ENCODE data around the gene IRF9.

The IRF9 gene, protein sequence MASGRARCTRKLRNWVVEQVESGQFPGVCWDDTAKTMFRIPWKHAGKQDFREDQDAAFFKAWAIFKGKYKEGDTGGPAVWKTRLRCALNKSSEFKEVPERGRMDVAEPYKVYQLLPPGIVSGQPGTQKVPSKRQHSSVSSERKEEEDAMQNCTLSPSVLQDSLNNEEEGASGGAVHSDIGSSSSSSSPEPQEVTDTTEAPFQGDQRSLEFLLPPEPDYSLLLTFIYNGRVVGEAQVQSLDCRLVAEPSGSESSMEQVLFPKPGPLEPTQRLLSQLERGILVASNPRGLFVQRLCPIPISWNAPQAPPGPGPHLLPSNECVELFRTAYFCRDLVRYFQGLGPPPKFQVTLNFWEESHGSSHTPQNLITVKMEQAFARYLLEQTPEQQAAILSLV

DNA sequence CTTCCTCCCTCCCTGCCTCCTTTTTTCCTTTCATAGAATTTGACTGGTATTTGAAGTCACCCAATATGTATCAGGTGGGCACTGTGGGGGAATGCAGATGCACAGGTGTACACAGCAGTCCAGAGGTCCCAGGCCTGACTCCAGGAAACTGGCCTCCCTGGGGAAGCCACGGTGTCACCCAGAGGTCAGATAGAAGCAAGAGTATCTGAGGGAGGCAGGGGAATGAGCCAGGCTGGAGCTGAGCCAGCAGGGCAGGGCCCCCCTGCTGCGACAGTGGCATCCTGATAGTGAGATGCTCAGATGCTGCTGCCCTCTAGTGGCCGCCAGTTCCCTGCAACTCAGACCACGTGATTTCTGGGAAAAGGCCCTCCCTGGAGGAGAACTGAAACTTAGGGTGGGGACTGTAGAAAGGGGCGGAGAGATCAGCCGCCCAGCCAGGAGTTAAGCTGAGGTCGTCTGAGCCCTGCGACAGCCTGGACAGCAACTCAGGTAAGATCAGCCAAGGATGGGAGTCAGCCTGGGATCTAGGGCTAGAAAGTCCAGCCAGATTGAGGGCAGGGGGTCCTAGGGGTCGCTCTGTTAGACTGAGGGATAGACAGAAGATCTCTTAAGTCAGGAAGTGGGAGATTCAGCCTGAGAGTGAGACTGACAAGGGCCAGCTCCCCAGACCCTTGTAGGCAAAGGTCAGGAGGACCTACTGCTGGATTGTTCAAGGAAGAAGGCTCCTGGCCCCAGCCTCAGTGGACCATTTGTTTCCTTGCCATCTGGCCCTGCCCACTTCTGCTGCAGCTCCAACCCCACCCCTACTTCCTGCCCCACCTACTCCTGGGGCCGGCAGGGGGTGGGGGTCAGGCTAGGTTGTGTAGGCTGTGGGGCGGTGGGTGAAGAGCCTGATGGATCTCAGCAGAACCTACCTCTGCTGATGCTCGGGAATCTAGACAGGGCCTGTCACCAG, at the start of gene IRF9:
TSS of gene IRF9 (plus strand) at position 416 of the 955 bp plus-strand sequence. CDS start 880 bp downstream, outside the sequence.
- peak within 1 kb of the TSS; percentile 97 for H3K4me3 Mint-ChIP-seq
- H3K9me3 Mint-ChIP-seq = no peaks in the 10 kb centered on the region
- peak within 1 kb of the TSS; percentile 100 for H3K27ac Mint-ChIP-seq
- peaks cover 51% of the 10 kb centered on the region for H3K4me1 Mint-ChIP-seq (ENCODE audit: low read depth)
- H3K27me3 Mint-ChIP-seq = no peaks in the 10 kb centered on the region
- H3K36me3 Mint-ChIP-seq (ENCODE audit: low read depth) = peaks cover 80% of the 10 kb centered on the region

DNA sequence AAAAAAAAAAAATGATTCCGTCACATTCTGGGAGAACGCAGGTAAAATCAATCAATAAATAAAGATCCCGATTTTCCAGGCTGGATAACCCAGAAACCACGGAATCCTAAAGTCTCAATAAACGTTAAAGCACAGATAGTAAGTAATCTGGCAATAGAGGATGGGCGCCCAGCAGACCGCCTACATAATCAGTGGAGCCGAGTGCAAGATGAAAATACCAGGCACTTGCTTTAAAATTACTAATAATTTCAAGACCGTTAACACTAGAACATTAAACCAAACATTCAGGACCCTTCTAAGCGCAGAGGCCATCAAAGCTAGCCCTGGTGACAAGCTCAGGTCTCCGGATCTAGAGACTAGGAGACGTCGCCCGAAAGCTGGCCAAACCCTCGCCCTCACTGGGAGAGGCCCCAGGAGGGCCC, 47.7 kb upstream of the IRF9 start:
- H3K4me3 Mint-ChIP-seq = peak overlapping the region; percentile 98
- no peaks in the 10 kb centered on the region for H3K9me3 Mint-ChIP-seq
- H3K27ac Mint-ChIP-seq = peak overlapping the region; percentile 100
- peaks cover 42% of the 10 kb centered on the region for H3K4me1 Mint-ChIP-seq (ENCODE audit: low read depth)
- H3K36me3 Mint-ChIP-seq (ENCODE audit: low read depth) = peaks cover 7% of the 10 kb centered on the region
- no peaks in the 10 kb centered on the region for H3K27me3 Mint-ChIP-seq

DNA sequence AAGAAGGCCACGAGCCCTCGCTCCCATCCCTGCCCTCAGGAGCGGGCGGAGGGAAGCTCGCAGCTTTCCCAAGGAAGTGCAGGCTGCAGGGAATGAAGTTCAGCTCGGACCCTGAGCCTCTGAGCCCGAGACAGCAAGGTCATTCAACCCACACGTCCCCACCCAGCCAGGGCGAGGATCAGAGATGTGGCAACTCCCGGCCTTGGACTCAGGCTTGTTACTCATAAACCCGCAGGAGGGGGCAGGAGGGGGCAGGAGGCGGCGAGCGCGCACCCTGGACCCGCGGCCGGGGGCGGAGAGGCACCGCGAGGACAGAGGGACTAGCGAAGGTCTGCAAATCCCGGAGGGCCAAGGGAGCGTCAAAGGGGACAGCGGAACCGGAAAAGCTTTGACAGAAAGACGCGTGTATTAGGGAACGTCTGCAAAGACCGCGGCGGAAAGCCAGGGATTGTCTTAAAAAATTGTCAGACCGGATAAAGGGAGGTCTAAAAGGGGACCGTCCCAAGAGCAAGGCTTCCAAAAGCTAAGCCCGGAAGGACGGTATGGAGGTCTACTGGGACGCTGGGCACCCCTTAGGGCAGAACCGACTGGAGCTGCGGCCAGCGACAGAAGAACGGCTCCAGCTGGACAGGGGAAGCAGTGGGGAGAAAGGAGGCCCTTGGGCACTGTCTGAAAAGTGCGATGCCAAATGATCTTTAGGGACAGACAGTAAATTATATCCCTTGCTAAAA, 47.1 kb upstream of the IRF9 start:
- peaks cover 13% of the 10 kb centered on the region for H3K36me3 Mint-ChIP-seq (ENCODE audit: low read depth)
- H3K27me3 Mint-ChIP-seq = no peaks in the 10 kb centered on the region
- H3K4me1 Mint-ChIP-seq (ENCODE audit: low read depth) = peaks cover 36% of the 10 kb centered on the region
- H3K27ac Mint-ChIP-seq = peak overlapping the region; percentile 100
- no peaks in the 10 kb centered on the region for H3K9me3 Mint-ChIP-seq
- peak overlapping the region; percentile 98 for H3K4me3 Mint-ChIP-seq

DNA sequence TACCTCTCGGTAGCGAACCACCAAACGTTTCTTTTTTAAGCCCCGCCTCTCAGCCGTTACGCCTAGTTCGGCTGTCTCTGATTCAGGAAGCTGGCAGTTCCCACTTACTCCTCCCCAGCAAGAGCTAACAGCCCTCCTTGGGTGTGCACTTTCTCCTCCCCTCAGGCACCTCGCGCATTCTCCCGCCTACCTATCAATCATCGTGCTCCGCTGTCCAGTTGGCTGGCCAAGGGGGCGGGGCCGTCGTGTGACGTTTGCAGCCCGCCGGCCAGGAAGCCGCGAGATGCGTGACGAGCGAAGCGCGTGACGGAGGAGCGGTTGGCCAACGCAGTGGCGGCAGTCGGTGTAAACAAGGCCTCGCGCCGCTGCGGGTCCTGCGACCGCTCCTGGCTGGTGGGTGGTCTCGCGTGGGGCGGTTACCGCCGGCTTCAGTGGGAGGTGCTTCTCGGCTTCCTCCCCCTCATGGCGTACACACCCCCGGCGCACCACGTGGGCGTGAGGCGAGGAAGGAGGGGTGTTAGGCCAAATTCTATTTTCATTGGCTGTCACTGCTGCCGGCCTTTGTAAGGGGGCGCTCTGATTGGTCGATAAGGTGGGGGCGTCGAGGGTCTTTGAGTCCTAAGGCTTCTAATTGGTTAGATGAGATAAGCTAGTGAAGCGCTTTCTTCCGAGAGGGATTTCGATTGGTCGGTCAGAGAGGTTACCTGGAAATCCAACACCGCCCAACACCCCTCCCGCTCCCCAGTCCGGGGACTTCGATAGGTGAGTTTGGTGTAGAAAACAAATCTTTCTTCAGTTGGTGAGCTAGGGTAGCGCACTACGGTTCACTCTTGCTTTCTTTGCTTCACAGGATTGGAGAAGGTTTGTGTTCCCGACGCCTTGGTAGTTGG, 46.3 kb upstream of the IRF9 start, which contains the start of the genes DCAF11 and NRL:
TSS of gene DCAF11 (plus strand) at position 246 of the 890 bp plus-strand sequence. CDS start 818 bp downstream, outside the sequence.
TSS of gene NRL (minus strand) at position 418 of the 890 bp plus-strand sequence. CDS start 32,101 bp downstream, outside the sequence.
- peak within 1 kb of the TSS; percentile 100 for H3K27ac Mint-ChIP-seq

DNA sequence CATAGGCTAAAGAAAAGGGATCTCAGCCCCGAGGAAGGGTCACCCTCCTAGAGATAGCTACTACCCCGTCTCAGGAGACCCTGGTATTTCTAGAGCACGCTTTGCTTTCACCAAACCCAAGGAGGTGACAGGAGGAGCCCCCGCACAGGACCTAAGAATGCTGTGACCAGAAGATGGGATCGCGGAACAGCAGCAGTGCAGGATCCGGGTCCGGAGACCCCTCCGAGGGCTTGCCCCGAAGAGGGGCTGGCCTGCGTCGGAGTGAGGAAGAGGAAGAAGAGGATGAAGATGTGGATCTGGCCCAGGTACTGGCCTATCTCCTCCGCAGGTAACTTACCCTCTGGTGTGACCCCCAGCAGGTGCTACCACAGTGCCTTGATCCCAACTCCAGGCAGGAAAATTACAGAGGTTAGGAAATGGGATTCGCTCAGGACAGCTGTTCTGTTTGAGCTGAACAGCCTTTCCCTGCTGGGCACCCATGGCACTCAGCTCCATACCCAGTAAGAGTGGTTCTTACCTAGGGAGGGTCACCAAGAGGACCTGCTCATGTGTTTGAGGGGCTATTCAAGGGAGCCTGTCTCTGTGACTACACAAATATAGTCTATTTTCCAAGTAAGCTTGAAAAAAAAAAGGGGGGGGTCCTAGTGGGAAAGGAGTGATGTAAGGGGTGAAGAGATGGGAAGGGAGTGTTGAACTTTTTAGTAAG, 45.5 kb upstream of the IRF9 start:
- H3K9me3 Mint-ChIP-seq = no peaks in the 10 kb centered on the region
- peaks cover 28% of the 10 kb centered on the region for H3K4me1 Mint-ChIP-seq (ENCODE audit: low read depth)
- H3K27ac Mint-ChIP-seq = peak overlapping the region; percentile 100
- peak overlapping the region; percentile 98 for H3K4me3 Mint-ChIP-seq
- no peaks in the 10 kb centered on the region for H3K27me3 Mint-ChIP-seq
- H3K36me3 Mint-ChIP-seq (ENCODE audit: low read depth) = peaks cover 24% of the 10 kb centered on the region

More for the DNA sequence above, 46.3 kb upstream of the IRF9 start, which contains the start of the genes DCAF11 and NRL:
- peaks cover 28% of the 10 kb centered on the region for H3K4me1 Mint-ChIP-seq (ENCODE audit: low read depth)
- peak within 1 kb of the TSS; percentile 98 for H3K4me3 Mint-ChIP-seq
- H3K36me3 Mint-ChIP-seq (ENCODE audit: low read depth) = peaks cover 21% of the 10 kb centered on the region
- H3K27me3 Mint-ChIP-seq = no peaks in the 10 kb centered on the region
- H3K9me3 Mint-ChIP-seq = no peaks in the 10 kb centered on the region

DNA sequence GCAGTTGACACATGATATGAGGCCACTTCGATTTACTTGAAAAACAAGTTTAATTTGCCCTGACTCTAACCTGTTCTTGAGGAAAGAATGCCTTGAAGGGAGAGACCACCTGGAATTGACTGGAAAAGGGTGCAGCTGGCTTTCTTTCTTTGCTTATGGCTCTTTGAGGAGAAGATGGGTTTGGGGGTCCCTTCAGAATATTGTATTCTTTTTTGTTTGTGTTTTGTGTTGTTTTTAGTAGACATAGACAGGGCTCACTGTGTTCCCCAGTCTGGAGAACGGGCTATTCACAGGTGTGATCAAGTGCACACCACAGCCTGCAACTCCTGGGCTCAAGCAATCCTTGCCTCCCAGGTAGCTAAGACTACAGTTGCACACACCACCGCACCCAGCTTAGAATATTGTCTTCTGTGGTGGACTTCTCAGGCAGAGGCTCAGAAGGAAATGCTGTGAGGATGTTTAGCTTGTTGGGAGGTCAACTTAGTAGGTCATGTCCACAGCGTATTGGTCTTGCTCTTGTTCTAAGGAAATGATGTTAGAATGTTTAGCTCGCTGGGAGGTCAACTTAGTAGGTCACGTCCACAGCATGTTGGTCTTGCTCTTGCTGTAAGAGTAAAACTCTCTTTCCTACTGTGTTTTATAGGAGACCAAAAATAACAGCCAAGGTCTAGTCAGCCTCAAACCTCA, 44.8 kb upstream of the IRF9 start:
- no peaks in the 10 kb centered on the region for H3K9me3 Mint-ChIP-seq
- H3K36me3 Mint-ChIP-seq (ENCODE audit: low read depth) = peaks cover 31% of the 10 kb centered on the region
- H3K27me3 Mint-ChIP-seq = no peaks in the 10 kb centered on the region
- no peak overlapping the region for H3K27ac Mint-ChIP-seq
- H3K4me3 Mint-ChIP-seq = peak overlapping the region; percentile 98
- peaks cover 28% of the 10 kb centered on the region for H3K4me1 Mint-ChIP-seq (ENCODE audit: low read depth)

DNA sequence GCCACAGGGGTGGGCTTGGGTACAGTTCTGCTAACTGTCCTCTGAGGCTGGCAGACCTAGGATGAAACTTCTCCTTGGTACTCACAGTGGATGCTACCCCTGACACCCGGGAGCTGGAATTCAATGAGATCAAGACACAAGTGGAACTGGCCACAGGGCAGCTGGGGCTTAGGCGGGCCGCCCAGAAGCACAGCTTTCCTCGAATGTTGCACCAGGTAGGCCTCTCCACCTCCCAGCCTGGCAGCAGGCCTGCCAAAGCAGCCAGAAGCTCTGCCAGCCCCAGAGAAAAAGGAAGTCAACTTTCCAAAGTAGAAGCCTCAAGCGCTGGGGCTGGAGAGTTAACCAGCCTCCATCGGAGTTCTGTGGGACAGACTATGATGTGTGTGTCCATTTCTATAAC, 43.9 kb upstream of the IRF9 start:
- Mint-ChIP-seq H3K27me3 (no peaks in the 10 kb centered on the region), H3K4me3 (no peak overlapping the region)

DNA sequence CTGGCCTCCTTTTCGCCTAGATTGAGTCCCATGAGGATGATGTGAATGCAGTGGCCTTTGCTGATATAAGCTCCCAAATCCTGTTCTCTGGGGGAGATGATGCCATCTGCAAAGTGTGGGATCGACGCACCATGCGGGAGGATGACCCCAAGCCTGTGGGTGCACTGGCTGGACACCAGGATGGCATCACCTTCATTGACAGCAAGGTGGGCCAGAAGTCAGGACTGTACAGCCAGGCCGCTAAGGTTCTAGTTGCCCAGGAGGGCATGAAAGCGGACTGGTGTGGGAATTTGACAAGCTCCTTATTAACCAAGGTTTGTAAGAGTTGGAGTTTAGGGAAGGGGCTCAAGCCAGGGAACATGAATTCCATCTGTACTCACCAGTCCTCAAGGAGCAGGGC, 41.4 kb upstream of the IRF9 start:
- Mint-ChIP-seq H3K4me3 (no peak overlapping the region), H3K4me1 (ENCODE audit: low read depth) (peaks cover 33% of the 10 kb centered on the region), H3K27me3 (no peaks in the 10 kb centered on the region), H3K9me3 (no peaks in the 10 kb centered on the region), H3K36me3 (ENCODE audit: low read depth) (peaks cover 47% of the 10 kb centered on the region), H3K27ac (no peak overlapping the region)

More for the DNA sequence above, 43.9 kb upstream of the IRF9 start:
- Mint-ChIP-seq H3K27ac (no peak overlapping the region), H3K36me3 (ENCODE audit: low read depth) (peaks cover 36% of the 10 kb centered on the region), H3K9me3 (no peaks in the 10 kb centered on the region), H3K4me1 (ENCODE audit: low read depth) (peaks cover 28% of the 10 kb centered on the region)

DNA sequence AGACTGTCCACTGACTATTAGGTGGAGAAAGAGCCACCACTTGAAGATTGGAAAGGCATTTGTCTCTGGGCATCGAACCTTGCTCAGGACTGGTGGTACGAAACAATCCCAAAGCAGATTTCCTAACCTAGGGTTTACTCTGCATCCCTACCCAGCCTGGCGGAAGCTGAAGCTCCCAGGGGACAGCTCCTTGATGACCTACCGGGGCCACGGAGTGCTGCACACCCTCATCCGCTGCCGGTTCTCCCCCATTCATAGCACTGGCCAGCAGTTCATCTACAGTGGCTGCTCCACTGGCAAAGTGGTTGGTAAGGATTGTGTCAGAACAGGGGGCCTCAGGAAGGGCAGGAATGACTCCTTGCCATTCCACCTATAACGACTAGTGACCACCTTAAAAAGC, 39.9 kb upstream of the IRF9 start:
- peaks cover 47% of the 10 kb centered on the region for H3K36me3 Mint-ChIP-seq (ENCODE audit: low read depth)
- H3K4me3 Mint-ChIP-seq = no peak overlapping the region
- H3K4me1 Mint-ChIP-seq (ENCODE audit: low read depth) = peaks cover 18% of the 10 kb centered on the region
- H3K27ac Mint-ChIP-seq = no peak overlapping the region
- H3K9me3 Mint-ChIP-seq = no peaks in the 10 kb centered on the region
- no peaks in the 10 kb centered on the region for H3K27me3 Mint-ChIP-seq

DNA sequence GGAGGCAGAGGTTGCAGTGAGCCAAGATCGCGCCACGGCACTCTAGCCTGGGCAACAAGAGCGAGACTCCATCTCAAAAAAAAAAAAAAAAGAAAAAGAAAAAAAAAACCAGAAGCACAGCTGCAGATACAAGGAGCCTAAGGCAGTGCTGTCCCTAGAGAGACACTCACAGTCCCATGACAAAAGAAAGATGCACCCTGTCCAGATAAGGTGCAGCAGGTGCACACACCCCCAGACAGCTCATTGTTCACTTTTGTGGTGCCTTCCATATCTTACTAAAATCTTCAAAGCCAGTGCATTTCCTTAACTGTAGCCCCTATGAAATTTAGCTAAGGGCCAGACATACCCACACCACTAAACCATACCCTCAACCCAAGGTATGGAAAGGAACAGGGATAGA, 38.6 kb upstream of the IRF9 start:
- Mint-ChIP-seq H3K36me3 (ENCODE audit: low read depth) (peaks cover 47% of the 10 kb centered on the region), H3K9me3 (no peaks in the 10 kb centered on the region), H3K27ac (no peak overlapping the region), H3K27me3 (no peaks in the 10 kb centered on the region), H3K4me1 (ENCODE audit: low read depth) (peaks cover 9% of the 10 kb centered on the region), H3K4me3 (no peak overlapping the region)

DNA sequence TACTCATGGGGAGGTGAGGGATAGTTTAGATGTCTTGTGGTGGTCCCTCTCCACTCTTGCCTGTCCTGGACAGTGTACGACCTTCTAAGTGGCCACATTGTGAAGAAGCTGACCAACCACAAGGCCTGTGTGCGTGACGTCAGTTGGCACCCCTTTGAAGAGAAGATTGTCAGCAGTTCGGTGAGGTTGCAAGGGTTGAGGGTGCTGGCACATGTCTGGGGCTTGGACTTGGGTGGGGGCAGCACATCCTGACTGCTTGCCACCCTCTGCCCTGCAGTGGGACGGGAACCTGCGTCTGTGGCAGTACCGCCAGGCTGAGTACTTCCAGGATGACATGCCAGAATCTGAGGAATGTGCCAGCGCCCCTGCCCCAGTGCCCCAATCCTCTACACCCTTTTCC, 38.2 kb upstream of the IRF9 start:
- Mint-ChIP-seq H3K4me1 (ENCODE audit: low read depth) (peaks cover 10% of the 10 kb centered on the region), H3K27me3 (no peaks in the 10 kb centered on the region), H3K4me3 (no peak overlapping the region), H3K36me3 (ENCODE audit: low read depth) (peaks cover 44% of the 10 kb centered on the region), H3K9me3 (no peaks in the 10 kb centered on the region), H3K27ac (no peak overlapping the region)

DNA sequence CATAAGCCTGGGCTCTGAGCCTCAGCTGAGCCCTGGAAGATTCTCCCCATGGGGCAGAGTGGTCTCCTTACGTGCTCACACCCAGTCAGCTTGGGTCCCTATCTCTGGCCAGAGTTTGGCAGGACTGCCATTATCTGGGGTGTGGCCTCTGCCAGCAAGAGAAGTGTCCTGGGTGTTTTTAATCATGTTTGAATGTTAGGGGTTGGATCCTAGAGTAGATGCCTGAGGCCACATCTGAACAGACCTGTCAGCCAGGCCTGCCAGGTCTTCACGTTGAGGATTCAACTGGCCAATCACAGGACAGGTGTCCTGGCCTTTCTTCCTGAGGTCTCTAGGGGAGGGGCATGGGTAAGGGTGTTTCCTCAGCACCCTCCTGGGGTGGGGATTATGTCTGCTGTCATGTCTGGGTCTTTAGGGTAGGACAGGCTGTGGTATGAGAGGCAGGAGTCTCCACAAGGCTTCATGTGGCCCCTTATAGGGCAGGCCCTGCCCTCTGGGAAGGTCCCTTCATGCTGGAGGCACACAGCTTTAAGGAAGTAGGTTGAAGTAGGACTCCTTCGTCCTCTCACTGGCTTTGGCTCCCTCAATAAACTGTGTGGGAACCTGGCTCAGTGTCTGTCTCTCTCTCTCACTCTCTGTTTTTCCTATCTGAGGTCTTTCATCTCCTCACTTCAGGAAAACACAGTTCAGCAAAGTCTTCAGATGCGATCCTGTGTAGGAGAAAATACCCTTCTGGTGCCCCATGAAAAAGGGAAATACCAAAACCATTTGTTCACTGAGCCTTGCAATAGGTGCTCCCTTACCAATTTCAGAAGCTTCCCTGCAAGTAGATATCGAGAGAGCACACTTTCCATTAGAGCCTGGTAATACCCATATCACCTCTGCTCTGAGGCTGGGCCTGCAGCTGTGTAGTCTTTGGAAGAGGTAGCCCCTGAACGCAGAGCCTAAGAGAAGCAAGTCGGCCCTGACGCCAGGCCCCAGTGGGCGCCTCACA, 37.3 kb upstream of the IRF9 start:
- Mint-ChIP-seq H3K4me1 (ENCODE audit: low read depth) (peaks cover 12% of the 10 kb centered on the region), H3K27ac (peak overlapping the region; percentile 72), H3K36me3 (ENCODE audit: low read depth) (peaks cover 36% of the 10 kb centered on the region), H3K9me3 (no peaks in the 10 kb centered on the region), H3K27me3 (no peaks in the 10 kb centered on the region), H3K4me3 (no peak overlapping the region)

All from stimulated activated naive CD8-positive, alpha-beta T cell treated with anti-CD3 and anti-CD28 coated beads, Interleukin-15, Interleukin-2, amounts not matched to agents 100 ng/mL and 50 ng/mL, for 24 hours (primary cell).